Heart left ventricle (tissue), 13 donors: ENCODE data around the gene PLPPR2.

Source experiments
- POLR2A ChIP-seq, 2 donors: fragments of 450-650 bp; IDR thresholded peaks; one replicate each; pipeline ENCODE4 v1.6.1; 2017; ENCODE audit warnings: antibody characterized with exemption in 2 of 2, mild to moderate bottlenecking in 2 of 2, moderate library complexity in 2 of 2
- TF ChIP-seq, protein P1 (sequence below), 12 donors: fragments of 200-600 bp; sonication (generic) in 4 of 12; IDR thresholded peaks; one replicate each; pipeline versions ENCODE4 v1.5.0 to v1.8.0; 2018 to 2022; ENCODE audit warnings: antibody characterized with exemption in 12 of 12, mild to moderate bottlenecking in 5 of 12
- donor health status: ischemic (EF 13 %, LVEDD 7.1; RV severe dilation, severe dysfunction).
- donor health status: DM: no; HTN: yes; CAD: no.
- donor health status: DM: no; HTN: no; CAD: no.
- donor health status: ischemic (EF 25% LVEDD 6.9; RV normal size, moderate dysfunction).
- donor health status: ischemic (EF 25% LVEDD 5.7; RV mildly dilated, moderate dysfunction).
- donor health status: ischemic (EF 35%, LVEDD 5.7; RV mildly dilated, moderate dysfunction).
- donor health status: nonischemic (EF 11% LVEDD 7.7; RV severe dilation, severe dysfunction).
- donor health status: DM: yes; HTN: yes; CAD: no.
- donor health status: PGD.
- donor health status: ischemic (EF 29% LVEDD 5.4; RV normal size, mild dysfunction).
- donor health status: nonischemic (EF 23%, LVEDD 6.1; RV moderate dilation, normal function).

DNA sequence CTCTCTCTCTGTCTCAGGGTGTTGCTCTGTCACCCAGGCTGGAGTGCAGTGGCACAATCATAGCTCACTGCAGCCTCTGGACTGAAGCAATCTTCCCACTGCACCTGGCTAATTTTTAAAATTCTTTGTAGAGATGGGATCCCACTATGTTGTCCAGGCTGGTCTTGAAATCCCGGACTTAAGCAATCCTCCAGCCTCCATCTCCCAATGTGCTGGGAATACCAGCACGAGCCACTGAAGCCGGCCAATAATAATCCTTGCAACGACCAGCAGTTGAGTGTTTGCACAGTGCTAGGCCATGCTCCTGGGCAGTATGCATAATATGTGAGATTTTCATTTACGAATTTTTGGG lies 29.5 kb downstream of the PLPPR2 start:
- TF ChIP-seq, protein P1, sequence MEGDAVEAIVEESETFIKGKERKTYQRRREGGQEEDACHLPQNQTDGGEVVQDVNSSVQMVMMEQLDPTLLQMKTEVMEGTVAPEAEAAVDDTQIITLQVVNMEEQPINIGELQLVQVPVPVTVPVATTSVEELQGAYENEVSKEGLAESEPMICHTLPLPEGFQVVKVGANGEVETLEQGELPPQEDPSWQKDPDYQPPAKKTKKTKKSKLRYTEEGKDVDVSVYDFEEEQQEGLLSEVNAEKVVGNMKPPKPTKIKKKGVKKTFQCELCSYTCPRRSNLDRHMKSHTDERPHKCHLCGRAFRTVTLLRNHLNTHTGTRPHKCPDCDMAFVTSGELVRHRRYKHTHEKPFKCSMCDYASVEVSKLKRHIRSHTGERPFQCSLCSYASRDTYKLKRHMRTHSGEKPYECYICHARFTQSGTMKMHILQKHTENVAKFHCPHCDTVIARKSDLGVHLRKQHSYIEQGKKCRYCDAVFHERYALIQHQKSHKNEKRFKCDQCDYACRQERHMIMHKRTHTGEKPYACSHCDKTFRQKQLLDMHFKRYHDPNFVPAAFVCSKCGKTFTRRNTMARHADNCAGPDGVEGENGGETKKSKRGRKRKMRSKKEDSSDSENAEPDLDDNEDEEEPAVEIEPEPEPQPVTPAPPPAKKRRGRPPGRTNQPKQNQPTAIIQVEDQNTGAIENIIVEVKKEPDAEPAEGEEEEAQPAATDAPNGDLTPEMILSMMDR (IDR thresholded peaks at IDR 0.05), result no peak
- no peak for TF ChIP-seq POLR2A (IDR thresholded peaks at IDR 0.05)
